Activated naive CD8-positive, alpha-beta T cell treated with anti-CD3 and anti-CD28 coated beads, Interleukin-2, amount 10 ng/mL, durations not matched to agents 7 days and 5 days (primary cell): ENCODE data around the gene POLR1C. TPM values are rescaled to one million over a fixed set of nuclear protein-coding genes. Genes with fewer than 3 reads are reported as not detected.
"Not testable (repeated sequence)": the region's sequence is repeated elsewhere in the genome, so short reads cannot be mapped to it uniquely, and the experiment has no call there.

Source experiments
- ATAC-seq: fragments of 150-1000 bp; cut with Tn5 transposase; one replicate; pipeline ENCODE4 v1.10.0; 2021; ENCODE audit warnings: low read depth, moderate library complexity
- POLR2A ChIA-PET: fragments of 350-600 bp; sonication (Branson Sonifier 250); formaldehyde crosslinking; loops from one replicate; lab custom pipeline; 2021; ENCODE audit warnings: antibody characterized with exemption; lab: Charles Lee
- DNase-seq: peaks from one replicate; pipeline ENCODE4 v3.0.0; 2021
- H3K27ac Mint-ChIP-seq: one replicate; pipeline ENCODE4 v1.8.0; 2022; ENCODE audit warnings: mild to moderate bottlenecking, mixed read lengths
- H3K27me3 Mint-ChIP-seq: one replicate; pipeline ENCODE4 v1.8.0; 2022; ENCODE audit warnings: mild to moderate bottlenecking, moderate library complexity, mixed read lengths
- H3K36me3 Mint-ChIP-seq: one replicate; pipeline ENCODE4 v1.8.0; 2021; ENCODE audit warnings: mild to moderate bottlenecking, mixed read lengths
- H3K4me1 Mint-ChIP-seq: one replicate; pipeline ENCODE4 v1.8.0; 2021; ENCODE audit warnings: mixed read lengths
- H3K4me3 Mint-ChIP-seq: one replicate; pipeline ENCODE4 v1.8.0; 2022; ENCODE audit warnings: mild to moderate bottlenecking, moderate library complexity, mixed read lengths
- H3K9me3 Mint-ChIP-seq: one replicate; pipeline ENCODE4 v1.8.0; 2021; ENCODE audit warnings: mixed read lengths
- total RNA-seq, 2 experiments: library from RNA; stranded (reverse); gene quantifications; one replicate each; pipeline ENCODE4 v1.2.3, GENCODE V29; 2021

POLR1C gene
- total RNA-seq, 2 experiments from 2014 or later: 28.8 to 29.7 TPM

GRCh38 chr6:43523284-43523683 is 6.4 kb downstream of the POLR1C start:
- ATAC-seq: no peak
- H3K9me3 Mint-ChIP-seq: no peaks in the 10 kb centered on the region
- POLR2A ChIA-PET: no interaction called here
- no peak overlapping the region for H3K4me3 Mint-ChIP-seq
- no peaks in the 10 kb centered on the region for H3K4me1 Mint-ChIP-seq
- no peak overlapping the region for H3K27ac Mint-ChIP-seq
- no peak for DNase-seq
- no peaks in the 10 kb centered on the region for H3K27me3 Mint-ChIP-seq
- H3K36me3 Mint-ChIP-seq: peaks cover 23% of the 10 kb centered on the region

GRCh38 chr6:43524483-43524961 is 7.6 kb downstream of the POLR1C start:
- Mint-ChIP-seq H3K4me1 (no peaks in the 10 kb centered on the region), H3K4me3 (no peak overlapping the region), H3K27me3 (no peaks in the 10 kb centered on the region), H3K9me3 (no peaks in the 10 kb centered on the region), H3K27ac (peak overlapping the region; percentile 15), H3K36me3 (peaks cover 24% of the 10 kb centered on the region)
- POLR2A ChIA-PET: interaction anchor here (0.5 to 0.6 kb wide), 2 partner anchors 45 to 1146 kb away, joined by 3 to 4 read pairs; no protein-coding TSS in a partner anchor
- no peak for ATAC-seq
- DNase-seq: no peak

GRCh38 chr6:43532201-43532600 is 15.3 kb downstream of the POLR1C start:
- no peak for DNase-seq
- no peak overlapping the region for H3K27ac Mint-ChIP-seq
- POLR2A ChIA-PET: interaction anchor here (0.6 kb wide), 1 partner anchor 12 kb away, joined by 3 read pairs; no protein-coding TSS in a partner anchor

GRCh38 chr6:43538986-43539385 is 22.1 kb downstream of the POLR1C start:
- not testable (repeated sequence) for H3K9me3 Mint-ChIP-seq
- POLR2A ChIA-PET: interaction anchor here (1.1 kb wide), 1 partner anchor 9 kb away, joined by 3 read pairs; no protein-coding TSS in a partner anchor

More at GRCh38 chr6:43532201-43532600, 15.3 kb downstream of the POLR1C start:
- Mint-ChIP-seq H3K9me3 (no peaks in the 10 kb centered on the region), H3K27me3 (no peaks in the 10 kb centered on the region), H3K4me1 (no peaks in the 10 kb centered on the region), H3K36me3 (peaks cover 28% of the 10 kb centered on the region), H3K4me3 (no peak overlapping the region)
- no peak for ATAC-seq

GRCh38 chr6:43539409-43539808 is 22.5 kb downstream of the POLR1C start:
- DNase-seq, H3K27me3 Mint-ChIP-seq, H3K9me3 Mint-ChIP-seq, H3K4me3 Mint-ChIP-seq, POLR2A ChIA-PET, H3K27ac Mint-ChIP-seq, H3K4me1 Mint-ChIP-seq, ATAC-seq: not testable (repeated sequence)
- H3K36me3 Mint-ChIP-seq: peaks cover 34% of the 10 kb centered on the region

More at GRCh38 chr6:43538986-43539385, 22.1 kb downstream of the POLR1C start:
- not testable (repeated sequence) for H3K4me3 Mint-ChIP-seq, DNase-seq, ATAC-seq, H3K4me1 Mint-ChIP-seq, H3K27me3 Mint-ChIP-seq, H3K27ac Mint-ChIP-seq
- H3K36me3 Mint-ChIP-seq: peaks cover 32% of the 10 kb centered on the region

GRCh38 chr6:43540507-43540906 is 23.6 kb downstream of the POLR1C start:
- ATAC-seq (no peak), DNase-seq (no peak)
- Mint-ChIP-seq H3K4me1 (peaks cover 2% of the 10 kb centered on the region), H3K4me3 (no peak overlapping the region), H3K27ac (no peak overlapping the region), H3K9me3 (no peaks in the 10 kb centered on the region), H3K36me3 (peaks cover 38% of the 10 kb centered on the region), H3K27me3 (no peaks in the 10 kb centered on the region)
- POLR2A ChIA-PET: no interaction called here

- Mint-ChIP-seq H3K27me3 (no peaks in the 10 kb centered on the region), H3K9me3 (no peaks in the 10 kb centered on the region), H3K4me3 (no peak overlapping the region), H3K36me3 (peaks cover 48% of the 10 kb centered on the region), H3K27ac (no peak overlapping the region), H3K4me1 (peaks cover 2% of the 10 kb centered on the region)
- no peak for ATAC-seq
- no peak for DNase-seq
- POLR2A ChIA-PET: no interaction called here
These were observed 25.0 kb downstream of the POLR1C start for GRCh38 chr6:43541774-43542471.

- H3K9me3 Mint-ChIP-seq: no peaks in the 10 kb centered on the region
- POLR2A ChIA-PET: no interaction called here
- H3K36me3 Mint-ChIP-seq: peaks cover 40% of the 10 kb centered on the region
These were observed 27.6 kb downstream of the POLR1C start for GRCh38 chr6:43544461-43544860.

GRCh38 chr6:43547222-43547621 is 30.3 kb downstream of the POLR1C start:
- POLR2A ChIA-PET: no interaction called here
- DNase-seq: no peak
- H3K27me3 Mint-ChIP-seq: no peaks in the 10 kb centered on the region
- H3K36me3 Mint-ChIP-seq: peaks cover 38% of the 10 kb centered on the region
- peaks cover 2% of the 10 kb centered on the region for H3K4me1 Mint-ChIP-seq
- H3K9me3 Mint-ChIP-seq: no peaks in the 10 kb centered on the region
- H3K27ac Mint-ChIP-seq: no peak overlapping the region
- ATAC-seq: no peak
- H3K4me3 Mint-ChIP-seq: no peak overlapping the region

More at GRCh38 chr6:43544461-43544860, 27.6 kb downstream of the POLR1C start:
- no peak overlapping the region for H3K4me3 Mint-ChIP-seq
- no peaks in the 10 kb centered on the region for H3K27me3 Mint-ChIP-seq
- ATAC-seq: no peak
- DNase-seq: no peak
- peaks cover 2% of the 10 kb centered on the region for H3K4me1 Mint-ChIP-seq
- H3K27ac Mint-ChIP-seq: no peak overlapping the region

- H3K27ac Mint-ChIP-seq, ATAC-seq, H3K9me3 Mint-ChIP-seq, H3K4me1 Mint-ChIP-seq, H3K4me3 Mint-ChIP-seq, H3K27me3 Mint-ChIP-seq, DNase-seq: not testable (repeated sequence)
- POLR2A ChIA-PET: interaction anchor here (0.6 kb wide), 1 partner anchor 62 kb away, joined by 3 read pairs; no protein-coding TSS in a partner anchor
- peaks cover 23% of the 10 kb centered on the region for H3K36me3 Mint-ChIP-seq
These were observed 40.7 kb downstream of the POLR1C start for GRCh38 chr6:43557620-43558019.

- no peak for ATAC-seq
- Mint-ChIP-seq H3K4me3 (no peak overlapping the region), H3K9me3 (no peaks in the 10 kb centered on the region), H3K4me1 (no peaks in the 10 kb centered on the region), H3K36me3 (peaks cover 18% of the 10 kb centered on the region), H3K27ac (no peak overlapping the region), H3K27me3 (no peaks in the 10 kb centered on the region)
- POLR2A ChIA-PET: no interaction called here
- no peak for DNase-seq
These were observed 42.4 kb downstream of the POLR1C start for GRCh38 chr6:43559328-43559727.

GRCh38 chr6:43570876-43571441 is 54.1 kb downstream of the POLR1C start:
- Mint-ChIP-seq H3K36me3 (peaks cover 12% of the 10 kb centered on the region), H3K27me3 (no peaks in the 10 kb centered on the region), H3K4me1 (peaks cover 12% of the 10 kb centered on the region), H3K4me3 (no peak overlapping the region), H3K9me3 (no peaks in the 10 kb centered on the region), H3K27ac (peak overlapping the region; percentile 39)
- ATAC-seq (no peak), DNase-seq (no peak)
- POLR2A ChIA-PET: no interaction called here
